ENCODE measurements around the gene DLGAP1.

The DLGAP1 gene

GRCh38 chr18:3867236-3867635 lies 587.9 kb downstream of the DLGAP1 start:
- no CpG with 5 or more reads among the region's 3 CpGs for WGBS (ENCODE audit: extremely low coverage, insufficient coverage, low lambda C conversion rate)
- no peak overlapping the region for H3K18ac ChIP-seq (ENCODE audit: low read length)

GRCh38 chr18:3864669-3865298 lies 590.3 kb downstream of the DLGAP1 start:
- no peak overlapping the region for H2BK5ac ChIP-seq (ENCODE audit: low read length)
- no peak overlapping the region for H3K4me2 ChIP-seq (ENCODE audit: low read length)
- no peak overlapping the region for H3K56ac ChIP-seq (ENCODE audit: low read length)
- WGBS (ENCODE audit: extremely low coverage, insufficient coverage, low lambda C conversion rate) = no CpG with 5 or more reads among the region's 4 CpGs
- no peaks in the 10 kb centered on the region for H3K79me2 ChIP-seq (ENCODE audit: control insufficient read depth, insufficient read depth, low read length)
- H4K8ac ChIP-seq (ENCODE audit: low read depth, low read length) = no peak overlapping the region
- no peak overlapping the region for H3K4ac ChIP-seq (ENCODE audit: low read depth, low read length)
- H2AK5ac ChIP-seq (ENCODE audit: low read length) = no peak overlapping the region
- H3K79me1 ChIP-seq (ENCODE audit: low read length) = no peaks in the 10 kb centered on the region
- no peak for DNase-seq
- H4K5ac ChIP-seq (ENCODE audit: low read length) = no peak overlapping the region
- H2BK15ac ChIP-seq (replicated peaks; ENCODE audit: low read depth) = no peak overlapping the region
- H3K27me3 ChIP-seq (ENCODE audit: insufficient read depth, low read length, poor library complexity) = no peaks in the 10 kb centered on the region
- H3K4me1 ChIP-seq (ENCODE audit: control insufficient read depth, low read depth, low read length) = peaks cover 5% of the 10 kb centered on the region
- no peak overlapping the region for H3K27ac ChIP-seq (ENCODE audit: low read depth, low read length)
- H3K36me3 ChIP-seq (ENCODE audit: control insufficient read depth, insufficient read depth, low read length) = no peaks in the 10 kb centered on the region
- H2BK120ac ChIP-seq (ENCODE audit: low read depth, low read length) = no peak overlapping the region
- H3K4me3 ChIP-seq (ENCODE audit: low read length) = no peak overlapping the region
- no peak overlapping the region for H3K18ac ChIP-seq (ENCODE audit: low read length)
- H3K9ac ChIP-seq (ENCODE audit: low read length) = no peak overlapping the region
- H3K23ac ChIP-seq (ENCODE audit: low read length) = no peak overlapping the region

More at GRCh38 chr18:3867236-3867635, 587.9 kb downstream of the DLGAP1 start:
- no peak overlapping the region for H2BK5ac ChIP-seq (ENCODE audit: low read length)
- H2BK15ac ChIP-seq (replicated peaks; ENCODE audit: low read depth) = no peak overlapping the region
- no peaks in the 10 kb centered on the region for H3K79me2 ChIP-seq (ENCODE audit: control insufficient read depth, insufficient read depth, low read length)
- H3K4me3 ChIP-seq (ENCODE audit: low read length) = no peak overlapping the region
- H3K4me1 ChIP-seq (ENCODE audit: control insufficient read depth, low read depth, low read length) = peaks cover 5% of the 10 kb centered on the region
- no peaks in the 10 kb centered on the region for H3K79me1 ChIP-seq (ENCODE audit: low read length)
- no peak overlapping the region for H2BK120ac ChIP-seq (ENCODE audit: low read depth, low read length)
- no peak overlapping the region for H3K56ac ChIP-seq (ENCODE audit: low read length)
- no peak overlapping the region for H4K5ac ChIP-seq (ENCODE audit: low read length)
- H2AK5ac ChIP-seq (ENCODE audit: low read length) = no peak overlapping the region
- H3K36me3 ChIP-seq (ENCODE audit: control insufficient read depth, insufficient read depth, low read length) = no peaks in the 10 kb centered on the region
- no peak for DNase-seq
- no peak overlapping the region for H4K8ac ChIP-seq (ENCODE audit: low read depth, low read length)
- no peak overlapping the region for H3K4me2 ChIP-seq (ENCODE audit: low read length)
- no peak overlapping the region for H3K9ac ChIP-seq (ENCODE audit: low read length)
- no peak overlapping the region for H3K4ac ChIP-seq (ENCODE audit: low read depth, low read length)
- no peak overlapping the region for H3K27ac ChIP-seq (ENCODE audit: low read depth, low read length)
- no peaks in the 10 kb centered on the region for H3K27me3 ChIP-seq (ENCODE audit: insufficient read depth, low read length, poor library complexity)
- H3K23ac ChIP-seq (ENCODE audit: low read length) = no peak overlapping the region

- Histone ChIP-seq H2BK120ac (ENCODE audit: low read depth, low read length) (no peak overlapping the region), H3K36me3 (ENCODE audit: control insufficient read depth, insufficient read depth, low read length) (no peaks in the 10 kb centered on the region), H3K79me1 (ENCODE audit: low read length) (no peaks in the 10 kb centered on the region), H3K4me3 (ENCODE audit: low read length) (no peak overlapping the region), H3K56ac (ENCODE audit: low read length) (no peak overlapping the region), H4K8ac (ENCODE audit: low read depth, low read length) (no peak overlapping the region), H3K4me2 (ENCODE audit: low read length) (no peak overlapping the region), H2BK15ac (replicated peaks; ENCODE audit: low read depth) (no peak overlapping the region), H3K9ac (ENCODE audit: low read length) (no peak overlapping the region), H3K27ac (ENCODE audit: low read depth, low read length) (no peak overlapping the region), H2AK5ac (ENCODE audit: low read length) (no peak overlapping the region), H3K79me2 (ENCODE audit: control insufficient read depth, insufficient read depth, low read length) (no peaks in the 10 kb centered on the region), H3K23ac (ENCODE audit: low read length) (no peak overlapping the region), H4K5ac (ENCODE audit: low read length) (no peak overlapping the region), H3K4me1 (ENCODE audit: control insufficient read depth, low read depth, low read length) (peaks cover 3% of the 10 kb centered on the region), H2BK5ac (ENCODE audit: low read length) (no peak overlapping the region), H3K27me3 (ENCODE audit: insufficient read depth, low read length, poor library complexity) (no peaks in the 10 kb centered on the region), H3K18ac (ENCODE audit: low read length) (no peak overlapping the region), H3K4ac (ENCODE audit: low read depth, low read length) (no peak overlapping the region)
- peak; percentile 18 for DNase-seq
- WGBS (ENCODE audit: extremely low coverage, insufficient coverage, low lambda C conversion rate) = no CpG with 5 or more reads among the region's 4 CpGs
Measured at GRCh38 chr18:3863593-3863992, 591.5 kb downstream of the DLGAP1 start.

GRCh38 chr18:3863006-3863405 lies 592.1 kb downstream of the DLGAP1 start:
- H2AK5ac ChIP-seq (ENCODE audit: low read length) = no peak overlapping the region
- H3K79me2 ChIP-seq (ENCODE audit: control insufficient read depth, insufficient read depth, low read length) = no peaks in the 10 kb centered on the region
- no peak overlapping the region for H2BK15ac ChIP-seq (replicated peaks; ENCODE audit: low read depth)
- H3K4me2 ChIP-seq (ENCODE audit: low read length) = no peak overlapping the region
- H3K4me3 ChIP-seq (ENCODE audit: low read length) = no peak overlapping the region
- H2BK120ac ChIP-seq (ENCODE audit: low read depth, low read length) = no peak overlapping the region
- no peaks in the 10 kb centered on the region for H3K27me3 ChIP-seq (ENCODE audit: insufficient read depth, low read length, poor library complexity)
- H3K4me1 ChIP-seq (ENCODE audit: control insufficient read depth, low read depth, low read length) = peaks cover 2% of the 10 kb centered on the region
- H4K5ac ChIP-seq (ENCODE audit: low read length) = no peak overlapping the region
- H3K9ac ChIP-seq (ENCODE audit: low read length) = no peak overlapping the region
- no peak overlapping the region for H2BK5ac ChIP-seq (ENCODE audit: low read length)
- H3K23ac ChIP-seq (ENCODE audit: low read length) = no peak overlapping the region
- H4K8ac ChIP-seq (ENCODE audit: low read depth, low read length) = no peak overlapping the region
- H3K36me3 ChIP-seq (ENCODE audit: control insufficient read depth, insufficient read depth, low read length) = no peaks in the 10 kb centered on the region
- WGBS (ENCODE audit: extremely low coverage, insufficient coverage, low lambda C conversion rate) = no CpG with 5 or more reads among the region's 4 CpGs
- H3K18ac ChIP-seq (ENCODE audit: low read length) = no peak overlapping the region
- no peak overlapping the region for H3K27ac ChIP-seq (ENCODE audit: low read depth, low read length)
- no peaks in the 10 kb centered on the region for H3K79me1 ChIP-seq (ENCODE audit: low read length)
- H3K56ac ChIP-seq (ENCODE audit: low read length) = no peak overlapping the region
- no peak overlapping the region for H3K4ac ChIP-seq (ENCODE audit: low read depth, low read length)
- no peak for DNase-seq

GRCh38 chr18:3861495-3861894 lies 593.6 kb downstream of the DLGAP1 start:
- Histone ChIP-seq H3K79me2 (ENCODE audit: control insufficient read depth, insufficient read depth, low read length) (no peaks in the 10 kb centered on the region), H3K4me3 (ENCODE audit: low read length) (no peak overlapping the region), H2BK120ac (ENCODE audit: low read depth, low read length) (no peak overlapping the region), H2AK5ac (ENCODE audit: low read length) (no peak overlapping the region), H3K4me1 (ENCODE audit: control insufficient read depth, low read depth, low read length) (no peaks in the 10 kb centered on the region), H3K9ac (ENCODE audit: low read length) (no peak overlapping the region), H3K56ac (ENCODE audit: low read length) (no peak overlapping the region), H3K79me1 (ENCODE audit: low read length) (no peaks in the 10 kb centered on the region), H3K18ac (ENCODE audit: low read length) (no peak overlapping the region), H3K27ac (ENCODE audit: low read depth, low read length) (no peak overlapping the region), H2BK5ac (ENCODE audit: low read length) (no peak overlapping the region), H3K23ac (ENCODE audit: low read length) (no peak overlapping the region), H3K27me3 (ENCODE audit: insufficient read depth, low read length, poor library complexity) (no peaks in the 10 kb centered on the region), H3K4ac (ENCODE audit: low read depth, low read length) (no peak overlapping the region), H3K36me3 (ENCODE audit: control insufficient read depth, insufficient read depth, low read length) (no peaks in the 10 kb centered on the region), H2BK15ac (replicated peaks; ENCODE audit: low read depth) (no peak overlapping the region), H3K4me2 (ENCODE audit: low read length) (no peak overlapping the region), H4K5ac (ENCODE audit: low read length) (no peak overlapping the region), H4K8ac (ENCODE audit: low read depth, low read length) (no peak overlapping the region)
- DNase-seq = no peak
- WGBS (ENCODE audit: extremely low coverage, insufficient coverage, low lambda C conversion rate) = no CpG with 5 or more reads among the region's 1 CpG

- no peak overlapping the region for H3K9ac ChIP-seq (ENCODE audit: low read length)
- WGBS (ENCODE audit: extremely low coverage, insufficient coverage, low lambda C conversion rate) = no CpG with 5 or more reads among the region's 1 CpG
- H2BK5ac ChIP-seq (ENCODE audit: low read length) = no peak overlapping the region
- no peaks in the 10 kb centered on the region for H3K79me2 ChIP-seq (ENCODE audit: control insufficient read depth, insufficient read depth, low read length)
- H3K79me1 ChIP-seq (ENCODE audit: low read length) = no peaks in the 10 kb centered on the region
- no peak overlapping the region for H3K56ac ChIP-seq (ENCODE audit: low read length)
- no peak overlapping the region for H3K4ac ChIP-seq (ENCODE audit: low read depth, low read length)
- no peak overlapping the region for H3K18ac ChIP-seq (ENCODE audit: low read length)
- H2BK120ac ChIP-seq (ENCODE audit: low read depth, low read length) = no peak overlapping the region
- no peak overlapping the region for H3K4me3 ChIP-seq (ENCODE audit: low read length)
- no peak overlapping the region for H4K8ac ChIP-seq (ENCODE audit: low read depth, low read length)
- no peaks in the 10 kb centered on the region for H3K4me1 ChIP-seq (ENCODE audit: control insufficient read depth, low read depth, low read length)
- no peaks in the 10 kb centered on the region for H3K27me3 ChIP-seq (ENCODE audit: insufficient read depth, low read length, poor library complexity)
- no peaks in the 10 kb centered on the region for H3K36me3 ChIP-seq (ENCODE audit: control insufficient read depth, insufficient read depth, low read length)
- H3K23ac ChIP-seq (ENCODE audit: low read length) = no peak overlapping the region
- no peak for DNase-seq
- H2AK5ac ChIP-seq (ENCODE audit: low read length) = no peak overlapping the region
- no peak overlapping the region for H4K5ac ChIP-seq (ENCODE audit: low read length)
- no peak overlapping the region for H3K4me2 ChIP-seq (ENCODE audit: low read length)
- H3K27ac ChIP-seq (ENCODE audit: low read depth, low read length) = no peak overlapping the region
- no peak overlapping the region for H2BK15ac ChIP-seq (replicated peaks; ENCODE audit: low read depth)
Measured at GRCh38 chr18:3857544-3857943, 597.6 kb downstream of the DLGAP1 start.
